Measurements from ENCODE around the gene ANKRD13B.

- TF ChIP-seq POLR2A (IDR thresholded peaks at IDR 0.05; ENCODE audit: low read depth, low read length) (no peak), TAF1 (IDR thresholded peaks at IDR 0.05; ENCODE audit: borderline replicate concordance, low read depth, low read length) (no peak), POLR2AphosphoS5 (IDR thresholded peaks at IDR 0.05; ENCODE audit: low read depth, low read length) (no peak)
These were observed 18.8 kb upstream of the ANKRD13B start for GRCh38 chr17:29573871-29574731.
